ENCODE data around the gene GPR12.
A peak's percentile ranks its signal among the peaks of the same experiment; 100 is the strongest.

Gene GPR12, protein sequence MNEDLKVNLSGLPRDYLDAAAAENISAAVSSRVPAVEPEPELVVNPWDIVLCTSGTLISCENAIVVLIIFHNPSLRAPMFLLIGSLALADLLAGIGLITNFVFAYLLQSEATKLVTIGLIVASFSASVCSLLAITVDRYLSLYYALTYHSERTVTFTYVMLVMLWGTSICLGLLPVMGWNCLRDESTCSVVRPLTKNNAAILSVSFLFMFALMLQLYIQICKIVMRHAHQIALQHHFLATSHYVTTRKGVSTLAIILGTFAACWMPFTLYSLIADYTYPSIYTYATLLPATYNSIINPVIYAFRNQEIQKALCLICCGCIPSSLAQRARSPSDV

DNA sequence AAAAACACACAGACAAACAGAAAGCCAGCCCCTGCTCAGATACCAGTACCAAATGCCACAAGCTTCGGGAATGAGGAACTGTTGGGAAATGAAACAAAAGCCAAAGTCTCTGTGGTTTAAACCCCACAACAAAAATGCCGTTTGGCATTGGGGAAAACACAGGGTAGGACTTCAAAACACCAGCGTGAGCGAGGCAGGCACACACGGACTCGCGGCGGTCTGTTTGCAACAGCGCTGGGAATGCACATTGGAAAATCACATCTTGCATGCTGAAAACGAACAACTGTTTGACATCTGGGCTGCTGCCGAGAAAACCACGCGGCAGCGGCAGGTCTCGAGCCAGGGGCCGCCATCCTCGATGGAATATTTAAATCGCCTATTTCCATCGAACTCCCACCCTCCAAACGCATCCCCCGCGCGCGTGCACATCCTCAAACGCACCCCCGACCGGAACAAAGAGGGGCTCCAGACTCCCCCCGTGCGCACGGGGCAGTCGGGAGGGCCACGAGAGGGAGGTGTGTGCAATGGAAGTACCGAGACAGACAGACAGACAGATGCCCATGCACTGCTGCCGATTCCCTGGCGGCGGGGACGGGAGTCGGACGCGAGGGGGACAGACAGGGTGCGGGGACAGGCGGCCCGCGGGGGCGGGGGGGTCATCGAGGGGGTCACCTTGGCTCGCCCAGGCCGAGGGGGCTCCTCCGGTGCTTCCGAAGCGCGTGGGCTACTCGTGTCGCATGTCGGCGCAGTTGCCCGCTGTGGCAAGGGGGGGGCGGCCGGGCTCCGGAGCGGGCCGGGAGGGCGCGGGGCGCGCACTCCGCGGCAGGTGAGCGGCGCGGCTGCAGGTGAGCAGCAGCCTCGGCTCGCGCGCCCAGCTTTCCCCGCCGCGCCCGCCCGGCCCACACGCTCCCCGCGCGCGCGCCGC lies at the start of gene GPR12:
TSS of gene GPR12 (minus strand) at position 880 of the 925 bp plus-strand sequence. CDS start 959 bp downstream, outside the sequence.
- peak; percentile 5 for DNase-seq

- DNase-seq, result no peak
Observed at GRCh38 chr13:26810095-26810494, 49.5 kb upstream of the GPR12 start.

DNA sequence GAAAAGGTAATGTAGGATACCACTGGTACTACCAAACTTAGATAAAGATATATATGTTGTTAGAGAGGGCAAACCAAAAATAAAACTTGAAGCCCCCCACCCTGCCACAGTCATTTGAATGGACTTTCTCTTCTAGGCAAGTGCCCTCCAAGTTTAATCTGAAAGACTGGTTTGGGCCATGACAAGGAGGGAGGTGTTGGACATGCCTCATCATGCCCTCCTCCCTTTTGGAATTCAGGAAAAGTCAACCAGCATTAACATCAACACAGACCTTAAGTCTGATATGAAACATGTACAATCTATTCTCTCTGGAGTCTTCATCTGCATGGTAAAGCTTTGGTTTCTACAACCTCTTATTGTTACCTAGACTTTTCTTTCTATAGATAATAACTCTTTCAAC lies 46.3 kb upstream of the GPR12 start:
- DNase-seq, result no peak

DNA sequence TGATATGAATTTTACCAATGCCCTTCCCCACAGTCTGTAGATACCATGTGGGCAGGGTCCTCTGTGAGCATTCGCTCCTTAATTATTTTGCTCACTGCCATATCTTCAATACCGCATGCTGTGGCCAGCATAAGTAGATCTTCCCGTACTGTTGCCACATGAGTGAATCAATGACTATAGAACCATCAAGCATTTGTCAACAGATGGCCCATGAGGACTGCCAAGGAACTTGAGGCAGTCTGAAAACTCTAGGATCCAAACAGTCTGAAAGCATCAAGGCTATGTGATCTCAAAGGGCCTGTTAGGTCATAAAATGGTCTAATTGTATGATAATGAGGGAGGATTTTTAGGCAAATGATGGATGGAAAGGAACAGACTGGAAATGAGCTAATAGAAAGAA lies 27.4 kb upstream of the GPR12 start:
- no peak for DNase-seq

DNA sequence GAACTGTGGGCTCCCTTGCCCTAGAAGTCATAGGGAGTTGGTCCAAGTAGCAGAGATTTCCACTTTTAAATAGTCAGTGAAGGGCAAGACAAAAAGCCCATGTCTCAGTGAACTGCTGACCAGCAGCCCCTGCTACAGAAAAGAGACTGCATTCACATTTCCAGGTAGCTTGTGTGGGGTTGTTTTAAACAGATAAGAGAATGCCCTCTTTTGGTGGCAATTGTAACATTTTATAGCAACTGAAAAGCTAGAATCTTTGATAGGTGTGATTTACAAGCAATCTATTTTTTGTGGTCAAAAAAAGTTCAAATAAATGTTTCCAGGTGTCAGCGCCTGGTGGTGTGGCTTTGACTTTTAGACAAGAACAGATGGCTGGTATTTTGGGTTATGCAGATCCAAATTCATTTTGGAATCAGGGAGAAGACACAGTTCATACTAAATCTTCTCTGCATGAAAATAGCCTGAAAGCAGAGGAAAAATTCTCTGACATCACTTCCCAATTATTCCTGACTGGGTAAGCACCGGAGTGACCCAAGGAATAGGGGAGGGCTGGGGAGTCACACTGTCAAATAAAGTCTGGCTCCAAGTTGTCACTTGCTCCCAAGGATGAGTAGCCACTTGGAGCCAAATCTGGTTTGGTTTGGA lies 26.2 kb upstream of the GPR12 start:
- DNase-seq, result no peak

- peak; percentile 42 for DNase-seq
Observed at GRCh38 chr13:26785838-26786630, 25.4 kb upstream of the GPR12 start.

GRCh38 chr13:26784704-26785639 lies 24.4 kb upstream of the GPR12 start:
- DNase-seq, result no peak

- no peak for DNase-seq
Observed at GRCh38 chr13:26780411-26780810, 19.8 kb upstream of the GPR12 start.

DNA sequence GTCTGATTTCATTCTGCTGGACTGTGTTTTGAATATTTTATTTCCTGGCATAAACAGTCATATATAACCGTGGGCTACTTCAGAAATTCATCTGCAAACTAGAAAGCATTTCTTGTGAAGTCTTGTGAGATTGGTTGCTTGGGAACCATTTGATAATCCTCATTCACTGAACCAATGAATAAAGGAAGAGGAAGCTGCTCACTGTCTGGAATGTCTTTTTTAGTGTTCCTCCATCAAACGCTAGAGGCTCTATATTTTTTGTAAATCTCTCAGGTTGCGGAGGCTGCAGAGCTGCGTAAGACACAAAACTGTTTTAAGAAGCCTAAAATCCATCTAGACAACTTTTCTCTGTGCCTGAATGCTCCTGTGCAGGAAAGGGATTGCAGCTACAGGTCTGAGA lies 18.7 kb upstream of the GPR12 start:
- DNase-seq, result no peak

- DNase-seq, result no peak
Observed at GRCh38 chr13:26772531-26772930, 11.9 kb upstream of the GPR12 start.

- DNase-seq, result no peak
Observed at GRCh38 chr13:26771796-26772195, 11.2 kb upstream of the GPR12 start.

GRCh38 chr13:26762745-26763345 lies 2.3 kb upstream of the GPR12 start:
- no peak for DNase-seq

GRCh38 chr13:26760832-26761582 lies 421 bp upstream of the GPR12 start:
- DNase-seq, result no peak

DNA sequence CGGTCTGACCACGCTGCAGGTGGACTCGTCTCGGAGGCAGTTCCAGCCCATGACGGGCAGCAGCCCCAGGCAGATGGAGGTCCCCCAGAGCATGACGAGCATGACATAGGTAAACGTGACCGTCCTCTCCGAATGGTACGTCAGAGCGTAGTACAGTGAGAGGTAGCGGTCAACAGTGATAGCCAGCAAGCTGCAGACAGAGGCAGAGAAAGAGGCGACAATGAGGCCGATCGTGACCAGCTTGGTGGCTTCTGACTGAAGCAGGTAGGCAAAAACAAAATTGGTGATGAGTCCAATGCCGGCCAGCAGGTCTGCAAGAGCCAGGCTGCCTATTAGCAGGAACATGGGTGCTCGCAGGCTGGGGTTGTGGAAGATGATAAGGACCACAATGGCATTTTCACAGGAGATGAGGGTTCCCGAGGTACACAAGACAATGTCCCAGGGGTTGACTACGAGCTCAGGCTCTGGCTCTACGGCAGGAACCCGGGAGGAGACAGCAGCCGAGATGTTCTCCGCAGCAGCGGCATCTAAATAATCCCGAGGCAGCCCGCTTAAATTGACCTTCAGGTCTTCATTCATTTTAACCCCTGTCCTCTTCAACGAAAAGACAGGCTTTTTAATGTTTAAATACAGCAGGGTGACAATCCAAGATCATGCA lies 1.2 kb downstream of the GPR12 start:
- DNase-seq, result no peak

GRCh38 chr13:26758496-26759157 lies 2.0 kb downstream of the GPR12 start:
- DNase-seq, result no peak

GRCh38 chr13:26756961-26757360 lies 3.6 kb downstream of the GPR12 start:
- no peak for DNase-seq

- DNase-seq, result no peak
Observed at GRCh38 chr13:26752671-26753070, 7.9 kb downstream of the GPR12 start.

GRCh38 chr13:26749905-26750304 lies 10.7 kb downstream of the GPR12 start:
- DNase-seq, result no peak

GRCh38 chr13:26749285-26749684 lies 11.3 kb downstream of the GPR12 start:
- DNase-seq, result no peak
